Endothelial cell of umbilical vein (primary cell): ENCODE data around the gene CROCC2. TPM values are rescaled to one million over a fixed set of nuclear protein-coding genes. Genes with fewer than 3 reads are reported as not detected.

ENCODE experiments used
- BruUV-seq: library from RNA; stranded (reverse); fragments of 400-500 nt; replicated peaks from 2 replicates; lab custom pipeline; 2021; lab: Mats Ljungman, UMichigan
- CTCF ChIA-PET: fragments of 300-600, 350-600 bp; sonication (Branson Sonifier 250); formaldehyde crosslinking; loops from one replicate; lab custom pipeline; 2021; ENCODE audit warnings: antibody characterized with exemption, inconsistent platforms; lab: Charles Lee
- POLR2A ChIA-PET: fragments of 300-600, 350-600 bp; sonication (Branson Sonifier 250); formaldehyde crosslinking; loops from one replicate; lab custom pipeline; 2021; ENCODE audit warnings: antibody characterized with exemption, inconsistent platforms; lab: Charles Lee
- DNase-seq: peaks from one replicate; pipeline ENCODE4 v3.0.0-alpha.2; 2011; ENCODE audit warnings: low read depth, low spot score
- FAIRE-seq: peaks from 2 replicates; lab custom pipeline; 2011; peaks lifted over from hg19 to GRCh38; lab: Jason Lieb, UNC
- H2AFZ ChIP-seq: 2 replicates; pipeline ENCODE4 v1.6.0; 2012; ENCODE audit warnings: low read depth, low read length, control low read depth, inconsistent platforms
- H3K27ac ChIP-seq: 2 replicates; pipeline ENCODE4 v1.5.1; 2011; ENCODE audit warnings: low read depth, mild to moderate bottlenecking, control low read depth, low read length, moderate library complexity; ENCODE audit not compliant: insufficient read depth
- H3K27me3 ChIP-seq, 2 experiments: 2 replicates each; pipeline versions ENCODE4 v1.6.0 to v1.6.1; 2011; ENCODE audit warnings: low read length in 2 of 2, mixed read lengths in 1 of 2; ENCODE audit not compliant: control insufficient read depth in 2 of 2, insufficient read depth in 2 of 2
- H3K36me3 ChIP-seq, 2 experiments: 2 replicates in 1 of 2; 3 replicates in 1 of 2; pipeline ENCODE4 v1.5.1; 2011; ENCODE audit warnings: low read length in 2 of 2, mild to moderate bottlenecking in 1 of 2, moderate library complexity in 1 of 2; ENCODE audit not compliant: control insufficient read depth in 2 of 2, insufficient read depth in 2 of 2; ENCODE audit errors: extremely low read depth in 1 of 2
- H3K4me1 ChIP-seq: 3 replicates; pipeline ENCODE4 v1.5.1; 2011; ENCODE audit warnings: mild to moderate bottlenecking, low read length; ENCODE audit not compliant: control insufficient read depth, insufficient read depth; ENCODE audit errors: extremely low read depth
- H3K4me2 ChIP-seq: 2 replicates; pipeline ENCODE4 v1.6.1; 2011; ENCODE audit warnings: low read length, control low read depth, mixed read lengths; ENCODE audit not compliant: insufficient read depth
- H3K4me3 ChIP-seq, 3 experiments: fragments of 200-600 bp in 1 of 3; sonication (generic), shearing (Covaris generic) in 1 of 3; replicated peaks in 1 of 3; 2 replicates each; pipeline ENCODE4 v1.5.1; 2011 to 2016; ENCODE audit warnings: control low read depth in 3 of 3, low read length in 3 of 3, mild to moderate bottlenecking in 2 of 3, inconsistent platforms in 1 of 3, low read depth in 1 of 3, moderate library complexity in 1 of 3; ENCODE audit not compliant: insufficient read depth in 1 of 3
- H3K79me2 ChIP-seq: 2 replicates; pipeline ENCODE4 v1.6.0; 2012; ENCODE audit warnings: low read length, inconsistent platforms; ENCODE audit not compliant: control insufficient read depth, insufficient read depth
- H3K9ac ChIP-seq: replicated peaks from 2 replicates; pipeline ENCODE3; 2011; ENCODE audit warnings: low read length, control low read depth; ENCODE audit not compliant: insufficient read depth; ENCODE audit errors: extremely low read depth
- H3K9me1 ChIP-seq: replicated peaks from 3 replicates; pipeline ENCODE4 v1.6.0; 2011; ENCODE audit warnings: mild to moderate bottlenecking, low read length; ENCODE audit not compliant: control insufficient read depth, insufficient read depth; ENCODE audit errors: extremely low read depth
- H3K9me3 ChIP-seq: replicated peaks from 2 replicates; pipeline ENCODE4 v1.5.1; 2012; ENCODE audit warnings: low read length, inconsistent platforms; ENCODE audit not compliant: control insufficient read depth, insufficient read depth
- H4K20me1 ChIP-seq: replicated peaks from 2 replicates; pipeline ENCODE3; 2011; ENCODE audit warnings: mild to moderate bottlenecking, low read length; ENCODE audit not compliant: control insufficient read depth, insufficient read depth; ENCODE audit errors: extremely low read depth
- EZH2 ChIP-seq: IDR thresholded peaks from 2 replicates; pipeline ENCODE4 v1.6.1; 2012; ENCODE audit warnings: borderline replicate concordance, low read depth, mild to moderate bottlenecking, moderate library complexity, low read length, inconsistent platforms; ENCODE audit not compliant: severe bottlenecking
- FOS ChIP-seq: IDR thresholded peaks from 2 replicates; pipeline ENCODE4 v1.6.1; 2011; ENCODE audit warnings: mild to moderate bottlenecking, low read length, moderate library complexity, borderline replicate concordance; ENCODE audit not compliant: insufficient read depth
- GATA2 ChIP-seq: IDR thresholded peaks from 2 replicates; pipeline ENCODE4 v1.7.0; 2011; ENCODE audit warnings: low read depth, mild to moderate bottlenecking, moderate library complexity, mixed read lengths, low read length; ENCODE audit not compliant: insufficient read length, insufficient read depth
- JUN ChIP-seq: IDR thresholded peaks from 2 replicates; pipeline ENCODE4 v1.6.1; 2011; ENCODE audit warnings: borderline replicate concordance, low read depth; ENCODE audit not compliant: insufficient read length, insufficient read depth
- MAX ChIP-seq: IDR thresholded peaks from 2 replicates; pipeline ENCODE4 v1.6.1; 2011; ENCODE audit not compliant: insufficient read depth, insufficient read length
- MYC ChIP-seq: IDR thresholded peaks from one replicate; pipeline ENCODE4 v1.6.1; 2011; ENCODE audit warnings: mild to moderate bottlenecking, low read depth, low read length
- POLR2A ChIP-seq: IDR thresholded peaks from 2 replicates; pipeline ENCODE4 v1.6.1; 2012; ENCODE audit warnings: low read depth, mild to moderate bottlenecking, control low read depth, low read length
- POLR2AphosphoS5 ChIP-seq: IDR thresholded peaks from 2 replicates; pipeline ENCODE4 v1.6.1; 2012; ENCODE audit warnings: low read depth, mild to moderate bottlenecking, control low read depth, low read length, moderate library complexity; ENCODE audit not compliant: insufficient read depth
- dilution Hi-C: fragments of 300-500 bp; cut with MboI; formaldehyde crosslinking; loops from one replicate; pipeline ENCODE4 v1.15.0; 2019; ENCODE audit warnings: low sequenced_read_pairs; ENCODE audit not compliant: extremely low pct_ligation_motif_present
- intact Hi-C: fragments of 100-400 bp; cut with micrococcal nuclease; formaldehyde crosslinking; loops from one replicate; pipeline ENCODE4 v1.10.0; 2022
- polyA plus RNA-seq, 4 experiments: library from polyadenylated mRNA; depleted of rRNA in 3 of 4; stranded (reverse) in 3 of 4; unstranded in 1 of 4; fragments of >200 nt; gene quantifications; 2 replicates each; pipeline versions ENCODE4 v1.2.1 to v1.2.3, GENCODE V29; 2011 to 2012; ENCODE audit warnings: missing spikeins in 1 of 4
- total RNA-seq: library from RNA; stranded (reverse); gene quantifications from 2 replicates; pipeline ENCODE4 v1.2.3, GENCODE V29; 2021
- TF ChIP-seq, protein P1 (sequence below), 2 donors: IDR thresholded peaks; 1 replicate in 1 of 2; 2 replicates in 1 of 2; pipeline ENCODE4 v1.5.1; 2011; ENCODE audit warnings: low read length in 2 of 2, mild to moderate bottlenecking in 2 of 2, moderate library complexity in 2 of 2, control low read depth in 1 of 2, inconsistent platforms in 1 of 2, low read depth in 1 of 2; ENCODE audit not compliant: insufficient read depth in 1 of 2; ENCODE audit errors: extremely low read depth in 1 of 2

The CROCC2 gene
- total and polyA plus RNA-seq, 2 donors (not counting 3 experiments of a cell fraction or from before 2014, with no cell fraction given), result not detected

GRCh38 chr2:240934701-240935102 lies 28.6 kb downstream of the CROCC2 start:
- ChIA-PET POLR2A (no interaction called here), CTCF (no interaction called here)
- peaks cover 3 to 19% of the 10 kb centered on the region in 2 experiments for H3K27me3 ChIP-seq
- no peak overlapping the region for H3K4me3 ChIP-seq
- no peaks in the 10 kb centered on the region for H3K79me2 ChIP-seq
- no TSS peak for BruUV-seq
- DNase-seq, result no peak
- no peaks in the 10 kb centered on the region for H4K20me1 ChIP-seq
- H3K4me1 ChIP-seq, result no peaks in the 10 kb centered on the region
- dilution Hi-C loops, result no loop called here
- no peaks in the 10 kb centered on the region for H3K9me3 ChIP-seq
- no peak overlapping the region for H3K9ac ChIP-seq
- H3K36me3 ChIP-seq, result no peaks in the 10 kb centered on the region
- H2AFZ ChIP-seq, result no peak overlapping the region
- intact Hi-C loops, result no loop called here
- no peaks in the 10 kb centered on the region for H3K9me1 ChIP-seq
- TF ChIP-seq MYC (no peak), POLR2AphosphoS5 (no peak)
- no peak overlapping the region for H3K27ac ChIP-seq
- H3K4me2 ChIP-seq, result no peak overlapping the region
- no peak for FAIRE-seq

DNA sequence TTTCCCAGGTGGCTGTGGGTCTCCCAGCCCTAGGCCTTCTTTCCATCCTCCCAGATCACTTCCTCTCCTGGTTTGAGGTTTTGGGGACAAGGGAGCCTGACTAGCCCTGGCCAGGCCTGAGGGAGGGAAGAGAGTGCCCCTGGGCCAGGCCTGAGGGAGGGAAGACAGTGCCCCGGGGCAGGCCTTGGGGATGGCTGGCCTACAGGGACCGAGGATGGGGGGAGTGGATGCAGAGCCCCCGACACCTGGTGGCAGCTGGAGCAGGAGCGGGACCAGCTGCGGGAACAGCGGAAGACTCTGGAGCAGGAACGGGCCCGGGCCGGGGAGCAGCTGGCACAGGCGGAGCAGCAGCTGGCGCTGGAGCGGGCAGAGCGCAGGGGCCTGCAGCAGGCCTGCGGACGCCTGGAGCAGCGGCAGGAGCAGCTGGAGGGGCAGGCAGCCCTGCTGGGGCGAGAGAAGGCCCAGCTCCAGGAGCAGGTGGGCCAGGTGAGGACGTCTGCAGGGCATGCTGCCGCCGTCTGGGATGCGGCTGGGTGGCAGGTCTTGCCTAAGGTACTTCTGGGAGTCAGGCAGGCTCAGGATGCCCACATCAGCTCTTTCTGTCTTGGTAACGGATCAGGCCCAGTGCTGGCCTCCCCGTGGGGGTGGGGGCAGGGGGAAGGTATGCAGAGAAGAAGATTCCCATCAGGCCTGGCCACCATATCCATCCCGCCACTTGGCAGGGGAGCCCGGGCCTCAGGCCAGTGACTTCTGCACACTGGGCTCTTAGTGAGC lies 29.2 kb downstream of the CROCC2 start:
- Histone ChIP-seq H3K4me2 (no peak overlapping the region), H3K4me1 (no peaks in the 10 kb centered on the region), H3K27ac (no peak overlapping the region), H2AFZ (no peak overlapping the region), H3K4me3 (no peak overlapping the region), H3K79me2 (no peaks in the 10 kb centered on the region), H3K27me3 (peaks cover 3 to 25% of the 10 kb centered on the region in 2 experiments), H3K9me3 (no peaks in the 10 kb centered on the region), H3K36me3 (no peaks in the 10 kb centered on the region), H3K9ac (no peak overlapping the region), H3K9me1 (no peaks in the 10 kb centered on the region), H4K20me1 (no peaks in the 10 kb centered on the region)
- intact Hi-C loops, result no loop called here
- TF ChIP-seq MYC (no peak), POLR2AphosphoS5 (no peak), MAX (no peak), EZH2 (no peak), GATA2 (no peak), FOS (no peak), JUN (no peak), POLR2A (no peak)
- TF ChIP-seq, protein P1, sequence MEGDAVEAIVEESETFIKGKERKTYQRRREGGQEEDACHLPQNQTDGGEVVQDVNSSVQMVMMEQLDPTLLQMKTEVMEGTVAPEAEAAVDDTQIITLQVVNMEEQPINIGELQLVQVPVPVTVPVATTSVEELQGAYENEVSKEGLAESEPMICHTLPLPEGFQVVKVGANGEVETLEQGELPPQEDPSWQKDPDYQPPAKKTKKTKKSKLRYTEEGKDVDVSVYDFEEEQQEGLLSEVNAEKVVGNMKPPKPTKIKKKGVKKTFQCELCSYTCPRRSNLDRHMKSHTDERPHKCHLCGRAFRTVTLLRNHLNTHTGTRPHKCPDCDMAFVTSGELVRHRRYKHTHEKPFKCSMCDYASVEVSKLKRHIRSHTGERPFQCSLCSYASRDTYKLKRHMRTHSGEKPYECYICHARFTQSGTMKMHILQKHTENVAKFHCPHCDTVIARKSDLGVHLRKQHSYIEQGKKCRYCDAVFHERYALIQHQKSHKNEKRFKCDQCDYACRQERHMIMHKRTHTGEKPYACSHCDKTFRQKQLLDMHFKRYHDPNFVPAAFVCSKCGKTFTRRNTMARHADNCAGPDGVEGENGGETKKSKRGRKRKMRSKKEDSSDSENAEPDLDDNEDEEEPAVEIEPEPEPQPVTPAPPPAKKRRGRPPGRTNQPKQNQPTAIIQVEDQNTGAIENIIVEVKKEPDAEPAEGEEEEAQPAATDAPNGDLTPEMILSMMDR (IDR thresholded peaks at IDR 0.05; ENCODE audit: extremely low read depth in 1 of 2, insufficient read depth in 1 of 2, low read depth in 1 of 2, low read length in 2 of 2), result no peak
- ChIA-PET CTCF (no interaction called here), POLR2A (no interaction called here)
- no TSS peak for BruUV-seq
- DNase-seq (no peak), FAIRE-seq (no peak)
- dilution Hi-C loops, result no loop called here
